HFF-Myc (cell line): ENCODE measurements around the gene SWSAP1.

Experiments used
- DNase-seq: peaks from one replicate; pipeline ENCODE4 v3.0.0-alpha.2; 2011; ENCODE audit warnings: low read depth; ENCODE audit errors: extremely low read depth
- H3K4me3 ChIP-seq: replicated peaks from 2 replicates; pipeline ENCODE4 v1.5.1; 2011; ENCODE audit warnings: low read depth, mild to moderate bottlenecking, control low read depth, low read length
- CTCF ChIP-seq: IDR thresholded peaks from 2 replicates; pipeline ENCODE4 v1.5.1; 2012; ENCODE audit warnings: mild to moderate bottlenecking, low read depth, low read length, control low read depth; ENCODE audit errors: missing control alignments

The SWSAP1 gene

GRCh38 chr19:11356074-11356397, 18.4 kb upstream of the SWSAP1 start:
- H3K4me3 ChIP-seq: peak overlapping the region; percentile 48
- no peak for DNase-seq
- TF ChIP-seq CTCF: no peak

DNA sequence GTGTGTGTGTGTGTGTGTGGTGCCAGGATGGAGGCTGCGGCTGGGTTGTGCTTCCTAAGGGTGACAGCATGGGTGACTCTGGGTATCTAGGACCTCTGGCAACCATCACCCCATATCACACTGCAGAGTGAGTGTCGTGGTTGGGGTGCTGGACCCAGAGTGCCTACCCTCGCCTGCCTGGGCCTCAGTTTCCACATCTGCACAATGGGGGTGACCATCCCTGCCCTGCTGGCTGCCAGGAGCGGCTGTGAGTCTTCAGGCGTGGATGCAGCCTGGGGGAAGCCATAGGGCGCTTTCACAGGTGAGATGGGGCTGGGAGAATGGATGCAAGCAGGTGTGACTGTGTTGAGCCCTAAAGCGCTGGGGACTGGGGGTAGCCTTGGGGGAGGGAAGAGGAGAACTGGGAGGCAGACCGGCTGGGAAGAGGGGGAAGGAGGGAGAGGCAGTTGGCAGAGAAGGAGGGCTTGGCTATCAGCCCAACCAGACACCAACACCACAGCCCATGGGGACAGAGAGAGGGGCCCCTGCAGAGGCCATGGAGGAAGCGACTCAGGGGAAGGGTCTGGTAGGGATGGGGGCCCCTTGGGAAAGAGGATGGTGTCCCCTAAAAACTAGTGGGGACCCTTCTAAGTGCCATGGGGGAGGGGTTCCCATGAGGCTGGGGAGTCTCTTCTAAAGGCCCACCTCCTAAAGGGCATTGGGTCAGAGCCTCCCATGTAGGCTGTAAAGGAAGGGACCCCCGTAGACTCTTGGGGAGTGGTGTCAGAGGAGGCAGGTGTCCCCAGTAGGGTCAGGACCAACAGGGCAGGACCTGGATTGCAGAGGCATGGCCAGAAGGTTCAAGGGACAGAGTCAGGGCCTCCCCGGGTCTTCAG, 17.6 kb upstream of the SWSAP1 start:
- DNase-seq: no peak
- no peak overlapping the region for H3K4me3 ChIP-seq
- TF ChIP-seq CTCF: no peak

DNA sequence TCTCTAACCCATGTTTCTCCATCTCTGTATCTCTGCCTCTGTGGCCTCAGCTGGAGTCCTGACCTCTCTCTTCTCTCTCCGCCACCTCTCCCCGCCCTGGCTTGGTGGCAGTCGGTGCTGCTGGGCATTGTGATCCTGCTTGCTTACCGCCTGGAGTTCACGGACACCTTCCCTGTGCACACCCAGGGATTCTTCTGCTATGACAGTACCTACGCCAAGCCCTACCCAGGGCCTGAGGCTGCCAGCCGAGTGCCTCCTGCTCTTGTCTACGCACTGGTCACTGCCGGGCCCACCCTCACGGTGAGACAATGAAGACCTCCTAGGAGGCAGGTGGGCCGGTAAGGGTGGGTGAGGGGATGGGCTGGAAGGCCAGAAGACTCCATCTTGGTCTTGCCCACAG, 15.0 kb upstream of the SWSAP1 start:
- no peak for TF ChIP-seq CTCF
- no peak for DNase-seq

GRCh38 chr19:11361037-11361770, 13.3 kb upstream of the SWSAP1 start:
- TF ChIP-seq CTCF: no peak
- H3K4me3 ChIP-seq: no peak overlapping the region
- no peak for DNase-seq

More for the DNA sequence above, 15.0 kb upstream of the SWSAP1 start:
- no peak overlapping the region for H3K4me3 ChIP-seq

- no peak for TF ChIP-seq CTCF
- DNase-seq: no peak
- H3K4me3 ChIP-seq: no peak overlapping the region
Measured at GRCh38 chr19:11361771-11362731, 12.4 kb upstream of the SWSAP1 start.

GRCh38 chr19:11363881-11364280, 10.6 kb upstream of the SWSAP1 start:
- no peak overlapping the region for H3K4me3 ChIP-seq
- no peak for DNase-seq
- TF ChIP-seq CTCF: no peak
